ENCODE results near the gene INTS4.
"Not testable (repeated sequence)": the region's sequence is repeated elsewhere in the genome, so short reads cannot be mapped to it uniquely, and the experiment has no call there.

INTS4 gene

GRCh38 chr11:77966338-77966737, 28.1 kb downstream of the INTS4 start:
- TF ChIP-seq, protein P1, sequence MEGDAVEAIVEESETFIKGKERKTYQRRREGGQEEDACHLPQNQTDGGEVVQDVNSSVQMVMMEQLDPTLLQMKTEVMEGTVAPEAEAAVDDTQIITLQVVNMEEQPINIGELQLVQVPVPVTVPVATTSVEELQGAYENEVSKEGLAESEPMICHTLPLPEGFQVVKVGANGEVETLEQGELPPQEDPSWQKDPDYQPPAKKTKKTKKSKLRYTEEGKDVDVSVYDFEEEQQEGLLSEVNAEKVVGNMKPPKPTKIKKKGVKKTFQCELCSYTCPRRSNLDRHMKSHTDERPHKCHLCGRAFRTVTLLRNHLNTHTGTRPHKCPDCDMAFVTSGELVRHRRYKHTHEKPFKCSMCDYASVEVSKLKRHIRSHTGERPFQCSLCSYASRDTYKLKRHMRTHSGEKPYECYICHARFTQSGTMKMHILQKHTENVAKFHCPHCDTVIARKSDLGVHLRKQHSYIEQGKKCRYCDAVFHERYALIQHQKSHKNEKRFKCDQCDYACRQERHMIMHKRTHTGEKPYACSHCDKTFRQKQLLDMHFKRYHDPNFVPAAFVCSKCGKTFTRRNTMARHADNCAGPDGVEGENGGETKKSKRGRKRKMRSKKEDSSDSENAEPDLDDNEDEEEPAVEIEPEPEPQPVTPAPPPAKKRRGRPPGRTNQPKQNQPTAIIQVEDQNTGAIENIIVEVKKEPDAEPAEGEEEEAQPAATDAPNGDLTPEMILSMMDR (IDR thresholded peaks at IDR 0.05; ENCODE audit: extremely low read depth, insufficient read depth, missing control alignments) = no peak
- DNase-seq (ENCODE audit: low spot score) = no peak
- in situ Hi-C loops (cut with MboI; ENCODE audit: low pct_unique_long_range_greater_than_20kb, low sequenced_read_pairs, unreplicated experiment) = no loop called here

- TF ChIP-seq, protein P1 (IDR thresholded peaks at IDR 0.05; ENCODE audit: extremely low read depth, insufficient read depth, missing control alignments) = no peak
- no peak for DNase-seq (ENCODE audit: low spot score)
- in situ Hi-C loops (cut with MboI; ENCODE audit: low pct_unique_long_range_greater_than_20kb, low sequenced_read_pairs, unreplicated experiment) = no loop called here
These were observed 35.0 kb downstream of the INTS4 start for GRCh38 chr11:77959434-77959833.

DNA sequence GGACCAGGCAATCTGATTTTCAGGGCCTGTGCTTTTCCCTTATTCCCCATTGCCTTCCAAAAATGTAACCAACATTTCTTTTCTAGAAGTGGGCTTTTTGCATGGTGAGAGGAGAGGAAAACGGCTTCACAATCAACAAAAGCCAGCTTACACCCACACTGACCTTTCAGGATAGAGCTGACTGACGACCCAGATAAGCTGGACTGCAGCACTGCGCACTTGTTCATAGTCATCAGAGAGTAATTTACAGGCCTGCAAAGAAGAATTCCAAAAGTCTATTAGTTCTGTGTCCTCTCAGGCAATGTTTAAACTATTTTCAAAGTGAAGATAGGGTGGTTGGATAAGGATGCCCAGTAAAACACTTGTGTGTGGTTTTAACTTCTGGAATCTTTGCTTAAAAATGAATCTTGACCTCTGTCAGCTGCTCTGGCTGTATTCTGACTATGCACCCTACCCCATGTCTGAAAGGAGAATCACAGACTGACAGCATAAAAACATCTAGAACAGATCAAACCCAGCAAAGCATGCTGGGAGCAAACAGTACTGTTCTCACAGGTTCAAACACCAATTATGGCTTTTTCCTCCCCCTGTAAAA, 35.8 kb downstream of the INTS4 start:
- in situ Hi-C loops (cut with MboI; ENCODE audit: low pct_unique_long_range_greater_than_20kb, low sequenced_read_pairs, unreplicated experiment); DNase-seq (ENCODE audit: low spot score): not testable (repeated sequence)

DNA sequence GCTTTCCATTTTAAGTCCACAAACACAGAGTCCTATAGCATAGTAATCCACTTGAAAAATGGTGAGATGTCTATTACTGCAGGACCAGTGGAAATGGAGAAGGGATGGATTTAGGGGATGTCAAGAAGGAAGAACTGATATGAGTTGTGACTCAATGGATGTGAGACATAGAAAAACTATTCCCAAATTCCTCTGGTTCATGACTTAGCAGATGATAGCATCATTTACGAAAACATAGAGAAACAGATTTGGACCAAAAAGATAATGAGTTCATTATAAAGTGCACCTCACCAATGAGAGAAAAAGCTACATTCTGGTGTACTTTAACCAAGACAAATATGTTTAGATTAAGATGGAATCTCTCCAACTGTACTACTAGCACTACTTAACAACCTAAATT, 51.2 kb downstream of the INTS4 start:
- DNase-seq (ENCODE audit: low spot score); in situ Hi-C loops (cut with MboI; ENCODE audit: low pct_unique_long_range_greater_than_20kb, low sequenced_read_pairs, unreplicated experiment): not testable (repeated sequence)

DNA sequence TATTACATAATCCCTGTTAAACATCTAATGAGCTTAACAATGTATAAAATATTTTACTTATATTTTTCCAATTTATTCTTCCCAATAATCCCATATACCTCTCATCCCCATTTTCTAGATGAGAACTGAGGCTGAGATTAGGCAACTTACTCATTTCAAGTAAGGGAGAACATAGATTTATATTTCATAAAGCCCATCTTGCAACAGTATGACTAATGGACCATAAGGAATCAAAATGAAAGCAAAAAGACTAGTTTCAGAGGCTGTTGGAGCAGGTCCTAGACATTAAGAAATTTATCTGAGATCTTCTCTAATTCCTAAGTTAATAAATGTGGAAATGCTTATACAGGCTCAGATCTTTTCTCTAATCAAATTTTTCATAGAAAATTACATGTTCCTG, 52.0 kb downstream of the INTS4 start:
- DNase-seq (ENCODE audit: low spot score); in situ Hi-C loops (cut with MboI; ENCODE audit: low pct_unique_long_range_greater_than_20kb, low sequenced_read_pairs, unreplicated experiment): not testable (repeated sequence)

DNA sequence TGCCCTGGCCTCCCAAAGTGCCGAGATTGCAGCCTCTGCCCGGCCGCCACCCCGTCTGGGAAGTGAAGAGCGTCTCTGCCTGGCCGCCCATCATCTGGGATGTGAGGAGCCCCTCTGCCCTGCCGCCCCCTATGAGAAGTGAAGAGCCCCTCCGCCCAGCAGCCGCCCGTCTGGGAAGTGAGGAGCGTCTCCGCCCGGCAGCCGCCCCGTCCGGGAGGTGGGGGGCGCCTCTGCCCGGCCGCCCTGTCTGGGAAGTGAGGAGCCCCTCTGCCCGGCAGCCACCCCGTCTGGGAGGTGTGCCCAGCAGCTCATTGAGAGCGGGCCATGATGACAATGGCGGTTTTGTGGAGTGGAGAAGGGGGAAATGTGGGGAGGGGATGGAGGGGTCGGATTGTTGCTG, 60.9 kb downstream of the INTS4 start:
- in situ Hi-C loops (cut with MboI; ENCODE audit: low pct_unique_long_range_greater_than_20kb, low sequenced_read_pairs, unreplicated experiment) = not testable (repeated sequence)

DNA sequence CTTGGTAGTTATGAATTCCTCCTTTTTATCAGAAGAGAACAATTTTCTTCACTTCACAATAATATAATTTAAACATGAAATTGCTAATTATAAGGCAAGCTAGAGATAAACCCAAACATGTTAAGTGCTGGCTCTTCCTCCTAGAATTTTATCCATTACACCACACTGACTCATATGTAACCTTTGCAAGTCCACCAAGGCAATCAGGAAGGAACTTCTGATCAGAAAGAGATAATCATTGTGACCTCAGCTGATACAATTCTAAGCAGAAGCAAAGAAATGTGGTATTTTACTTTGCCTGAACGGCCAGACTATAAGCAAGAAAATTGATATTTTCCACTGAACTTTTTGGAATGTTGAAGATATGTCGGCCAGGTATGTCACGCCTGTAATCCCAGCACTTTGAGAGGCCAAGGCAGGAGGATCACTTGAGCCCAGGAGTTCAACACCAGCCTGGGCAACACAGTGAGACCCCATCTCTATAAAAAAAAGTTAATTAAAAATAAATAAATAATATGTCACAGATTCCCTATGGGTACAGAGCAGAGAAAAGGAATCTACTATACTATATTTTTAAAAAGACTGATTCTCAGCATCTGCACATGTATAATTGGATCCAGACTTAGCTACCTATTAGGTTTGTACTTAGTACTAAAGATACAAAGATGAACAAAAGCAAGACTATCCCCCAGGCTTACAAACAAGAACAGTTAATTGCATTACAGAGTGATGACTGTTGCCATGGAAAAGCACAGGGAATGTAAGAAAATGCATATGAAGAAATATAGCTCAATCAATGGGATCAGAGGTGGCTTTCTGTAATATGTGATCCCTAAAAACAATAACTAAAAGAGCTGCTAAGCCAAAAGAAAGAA, 63.9 kb downstream of the INTS4 start:
- in situ Hi-C loops (cut with MboI; ENCODE audit: low pct_unique_long_range_greater_than_20kb, low sequenced_read_pairs, unreplicated experiment); DNase-seq (ENCODE audit: low spot score): not testable (repeated sequence)

More for the DNA sequence above, 60.9 kb downstream of the INTS4 start:
- DNase-seq (ENCODE audit: low spot score) = not testable (repeated sequence)

DNA sequence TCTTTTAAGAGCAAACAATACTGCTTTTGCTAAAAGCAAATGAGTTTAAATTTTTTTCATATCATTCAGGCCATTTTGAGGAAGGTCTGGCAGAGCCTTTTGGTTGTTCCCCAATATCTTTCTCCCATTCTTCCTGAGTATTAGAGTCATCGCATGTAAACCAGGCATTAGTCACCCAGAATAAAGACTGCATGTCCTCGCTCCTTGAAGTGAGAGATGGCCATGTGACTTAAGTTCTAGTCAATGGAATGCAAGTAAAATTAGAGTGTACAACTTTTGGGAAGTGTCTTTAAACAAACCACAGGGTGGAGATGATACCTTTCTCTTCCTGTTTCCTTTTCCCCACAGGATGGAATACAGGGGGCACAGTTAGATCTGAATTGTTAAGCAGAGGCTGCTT, 76.8 kb downstream of the INTS4 start:
- in situ Hi-C loops (cut with MboI; ENCODE audit: low pct_unique_long_range_greater_than_20kb, low sequenced_read_pairs, unreplicated experiment); DNase-seq (ENCODE audit: low spot score): not testable (repeated sequence)

DNA sequence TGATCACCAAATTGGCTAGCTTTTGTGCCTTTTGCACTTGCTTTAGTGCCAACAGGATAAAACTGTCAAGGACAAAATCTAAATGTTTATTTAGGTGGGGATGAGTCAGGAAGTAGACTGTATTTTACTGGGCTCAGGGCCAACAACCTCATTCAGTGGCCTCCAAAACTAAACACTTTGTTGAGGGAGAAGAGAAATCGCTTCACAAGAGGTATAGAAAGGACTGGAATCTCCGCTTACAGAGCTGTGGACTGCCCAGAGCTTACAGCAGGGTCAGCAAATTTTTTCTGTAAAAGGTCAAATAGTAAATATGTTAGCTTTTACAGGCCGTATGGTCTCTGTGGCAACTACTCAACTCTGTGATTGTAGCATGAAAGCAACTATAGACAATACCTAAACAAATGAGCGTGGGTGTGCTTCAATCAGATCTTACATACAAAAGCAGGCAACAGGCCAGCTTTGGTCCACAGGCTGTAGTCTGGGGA, 80.1 kb downstream of the INTS4 start:
- in situ Hi-C loops (cut with MboI; ENCODE audit: low pct_unique_long_range_greater_than_20kb, low sequenced_read_pairs, unreplicated experiment); DNase-seq (ENCODE audit: low spot score): not testable (repeated sequence)

GRCh38 chr11:77913608-77914306, 80.7 kb downstream of the INTS4 start:
- DNase-seq (ENCODE audit: low spot score); in situ Hi-C loops (cut with MboI; ENCODE audit: low pct_unique_long_range_greater_than_20kb, low sequenced_read_pairs, unreplicated experiment): not testable (repeated sequence)

- DNase-seq (ENCODE audit: low spot score) = not testable (repeated sequence)
These were observed 83.6 kb downstream of the INTS4 start for GRCh38 chr11:77910828-77911227.

More at GRCh38 chr11:77910828-77911227, 83.6 kb downstream of the INTS4 start:
- in situ Hi-C loops (cut with MboI; ENCODE audit: low pct_unique_long_range_greater_than_20kb, low sequenced_read_pairs, unreplicated experiment) = not testable (repeated sequence)

Measured in GM13977 (cell line).